PC-3 (cell line): ENCODE measurements around the gene CLASP1. TPM values are rescaled to one million over a fixed set of nuclear protein-coding genes. Genes with fewer than 3 reads are reported as not detected.

Experiments used
- ATAC-seq: fragments of 200-7000 bp; cut with Tn5 transposase; 2 replicates; pipeline ENCODE4 v1.9.1; 2020; ENCODE audit warnings: mild to moderate bottlenecking, moderate library complexity
- BruUV-seq: library from RNA; stranded (reverse); fragments of 400-500 nt; replicated peaks from 2 replicates; lab custom pipeline; 2021; lab: Mats Ljungman, UMichigan
- CTCF ChIA-PET: fragments of 300-600 bp; sonication (Branson Sonifier 250); formaldehyde crosslinking; loops from one replicate; lab custom pipeline; 2022; ENCODE audit warnings: antibody characterized with exemption; lab: Charles Lee
- POLR2A ChIA-PET: fragments of 300-600 bp; sonication (Branson Sonifier 250); formaldehyde crosslinking; loops from one replicate; lab custom pipeline; 2022; ENCODE audit warnings: antibody characterized with exemption; ENCODE audit not compliant: unreplicated experiment; lab: Charles Lee
- DNase-seq: peaks from one replicate; pipeline ENCODE4 v3.0.0-alpha.2; 2015
- H2AFZ ChIP-seq: fragments of 300-600 bp; sonication (generic); 2 replicates; pipeline ENCODE4 v1.6.0; 2016; ENCODE audit warnings: antibody characterized with exemption, low read length
- H3F3A ChIP-seq: fragments of 300-600 bp; sonication (generic); one replicate; pipeline ENCODE4 v1.6.0; 2017; ENCODE audit warnings: antibody characterized with exemption, low read length, control low read depth, mild to moderate bottlenecking; ENCODE audit not compliant: unreplicated experiment
- H3K27ac ChIP-seq: fragments of 300-600 bp; sonication (generic); 2 replicates; pipeline ENCODE4 v1.5.1; 2016; ENCODE audit warnings: mild to moderate bottlenecking, low read length
- H3K27me3 ChIP-seq: fragments of 300-600 bp; sonication (generic); 2 replicates; pipeline ENCODE4 v1.6.1; 2016; ENCODE audit warnings: low read length, mixed read lengths
- H3K36me3 ChIP-seq: fragments of 300-600 bp; sonication (generic); 2 replicates; pipeline ENCODE4 v1.6.1; 2016; ENCODE audit warnings: low read depth, mixed run types, low read length, mixed read lengths
- H3K4me1 ChIP-seq: fragments of 300-600 bp; sonication (generic); 2 replicates; pipeline ENCODE4 v1.5.1; 2016; ENCODE audit warnings: low read length; ENCODE audit not compliant: insufficient read depth
- H3K4me2 ChIP-seq: fragments of 300-600 bp; sonication (generic); 2 replicates; pipeline ENCODE4 v1.6.0; 2016; ENCODE audit warnings: low read length
- H3K4me3 ChIP-seq: fragments of 300-600 bp; sonication (generic); 2 replicates; pipeline ENCODE4 v1.5.1; 2016; ENCODE audit warnings: mild to moderate bottlenecking, low read length, mixed read lengths
- H3K79me2 ChIP-seq: fragments of 300-600 bp; sonication (generic); 2 replicates; pipeline ENCODE4 v1.6.1; 2017; ENCODE audit warnings: low read length, mixed read lengths
- H3K9ac ChIP-seq: fragments of 300-600 bp; sonication (generic); 2 replicates; pipeline ENCODE4 v1.6.0; 2016; ENCODE audit warnings: mild to moderate bottlenecking, low read length
- H3K9me2 ChIP-seq: fragments of 300-600 bp; sonication (generic); replicated peaks from 2 replicates; pipeline ENCODE4 v1.6.1; 2016; ENCODE audit warnings: mixed run types, low read length, mixed read lengths
- H3K9me3 ChIP-seq: fragments of 300-600 bp; sonication (generic); 2 replicates; pipeline ENCODE4 v1.6.1; 2016; ENCODE audit warnings: low read length, mixed read lengths
- H4K20me1 ChIP-seq: fragments of 300-600 bp; sonication (generic); 2 replicates; pipeline ENCODE4 v1.6.1; 2016; ENCODE audit warnings: low read length, mixed read lengths
- EZH2 ChIP-seq: fragments of 300-600 bp; sonication (generic); IDR thresholded peaks from one replicate; pipeline ENCODE4 v1.6.1; 2017; ENCODE audit warnings: antibody characterized with exemption, mild to moderate bottlenecking, low read length; ENCODE audit not compliant: unreplicated experiment
- EZH2phosphoT487 ChIP-seq: fragments of 300-600 bp; sonication (generic); IDR thresholded peaks from 2 replicates; pipeline ENCODE4 v1.6.1; 2018; ENCODE audit warnings: mild to moderate bottlenecking, antibody characterized with exemption, low read length, borderline replicate concordance
- intact Hi-C: fragments of 100-400 bp; cut with micrococcal nuclease; formaldehyde crosslinking; loops from 2 replicates; pipeline ENCODE4 v1.9.0; 2023
- total RNA-seq: library from RNA; depleted of rRNA; stranded (reverse); fragments of >200 nt; gene quantifications from 2 replicates; pipeline ENCODE4 v1.2.3, GENCODE V29; 2014
- TF ChIP-seq, protein P1 (sequence below): fragments of 300-600 bp; sonication (generic); conservative IDR thresholded peaks from 2 replicates; pipeline ENCODE4 v1.5.1; 2017; ENCODE audit warnings: antibody characterized with exemption, low read depth, mild to moderate bottlenecking, low read length

The CLASP1 gene
- total RNA-seq, 1 experiment from 2014 or later, result 24.3 TPM

- CTCF ChIA-PET, result no interaction called here
Observed at GRCh38 chr2:121638333-121638732, 10.9 kb downstream of the CLASP1 start.

DNA sequence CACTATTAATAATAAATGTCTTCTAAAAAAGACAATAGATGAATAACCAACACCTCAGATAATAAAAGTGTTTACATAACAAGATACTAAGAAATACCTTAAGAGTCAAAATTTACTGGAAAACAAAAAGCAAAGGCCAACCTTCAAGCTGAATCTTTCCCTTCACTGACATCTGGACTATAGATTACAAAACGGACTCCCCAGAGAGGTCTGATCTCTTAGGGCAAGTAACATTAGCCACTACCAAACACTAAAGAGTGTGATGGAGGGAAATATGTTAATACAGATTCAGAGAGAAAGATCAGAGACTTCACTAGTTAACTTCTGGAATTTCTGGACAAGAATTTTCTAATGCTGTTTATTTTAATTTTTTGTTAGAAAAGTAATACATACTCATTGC, 13.9 kb downstream of the CLASP1 start:
- no peak for ATAC-seq
- intact Hi-C loops, result no loop called here
- TF ChIP-seq EZH2 (no peak), EZH2phosphoT487 (no peak)
- TF ChIP-seq, protein P1, sequence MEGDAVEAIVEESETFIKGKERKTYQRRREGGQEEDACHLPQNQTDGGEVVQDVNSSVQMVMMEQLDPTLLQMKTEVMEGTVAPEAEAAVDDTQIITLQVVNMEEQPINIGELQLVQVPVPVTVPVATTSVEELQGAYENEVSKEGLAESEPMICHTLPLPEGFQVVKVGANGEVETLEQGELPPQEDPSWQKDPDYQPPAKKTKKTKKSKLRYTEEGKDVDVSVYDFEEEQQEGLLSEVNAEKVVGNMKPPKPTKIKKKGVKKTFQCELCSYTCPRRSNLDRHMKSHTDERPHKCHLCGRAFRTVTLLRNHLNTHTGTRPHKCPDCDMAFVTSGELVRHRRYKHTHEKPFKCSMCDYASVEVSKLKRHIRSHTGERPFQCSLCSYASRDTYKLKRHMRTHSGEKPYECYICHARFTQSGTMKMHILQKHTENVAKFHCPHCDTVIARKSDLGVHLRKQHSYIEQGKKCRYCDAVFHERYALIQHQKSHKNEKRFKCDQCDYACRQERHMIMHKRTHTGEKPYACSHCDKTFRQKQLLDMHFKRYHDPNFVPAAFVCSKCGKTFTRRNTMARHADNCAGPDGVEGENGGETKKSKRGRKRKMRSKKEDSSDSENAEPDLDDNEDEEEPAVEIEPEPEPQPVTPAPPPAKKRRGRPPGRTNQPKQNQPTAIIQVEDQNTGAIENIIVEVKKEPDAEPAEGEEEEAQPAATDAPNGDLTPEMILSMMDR, result no peak

More at GRCh38 chr2:121638333-121638732, 10.9 kb downstream of the CLASP1 start:
- no peak overlapping the region for H3K4me3 ChIP-seq
- no TSS peak for BruUV-seq
- peaks cover 11% of the 10 kb centered on the region for H3F3A ChIP-seq
- no peak overlapping the region for H2AFZ ChIP-seq
- no peak for ATAC-seq
- H3K4me1 ChIP-seq, result peaks cover 24% of the 10 kb centered on the region
- no peak overlapping the region for H3K4me2 ChIP-seq
- H3K36me3 ChIP-seq, result 0 out of 2 replicates have a peak, but pooled peaks cover 7% of the 10 kb centered on the region
- H3K27ac ChIP-seq, result no peak overlapping the region
- H3K27me3 ChIP-seq, result no peaks in the 10 kb centered on the region
- H3K9me3 ChIP-seq, result no peaks in the 10 kb centered on the region
- no peaks in the 10 kb centered on the region for H4K20me1 ChIP-seq
- DNase-seq, result no peak
- no peak overlapping the region for H3K9ac ChIP-seq
- intact Hi-C loops, result no loop called here
- POLR2A ChIA-PET, result no interaction called here
- TF ChIP-seq, protein P1, result no peak
- TF ChIP-seq EZH2 (no peak), EZH2phosphoT487 (no peak)
- peaks cover 83% of the 10 kb centered on the region for H3K79me2 ChIP-seq
- H3K9me2 ChIP-seq, result no peaks in the 10 kb centered on the region

More for the DNA sequence above, 13.9 kb downstream of the CLASP1 start:
- no TSS peak for BruUV-seq
- CTCF ChIA-PET, result interaction anchor here (0.7 kb wide), 1 partner anchor 104 kb away, joined by 5 read pairs; no protein-coding TSS in a partner anchor
- Histone ChIP-seq H3K79me2 (peaks cover 80% of the 10 kb centered on the region), H3K36me3 (0 out of 2 replicates have a peak, but pooled peaks cover 7% of the 10 kb centered on the region), H3K4me2 (peak overlapping the region; percentile 68), H3K27me3 (no peaks in the 10 kb centered on the region), H3K9ac (peak overlapping the region; percentile 75), H4K20me1 (no peaks in the 10 kb centered on the region), H3F3A (peaks cover 11% of the 10 kb centered on the region), H3K4me1 (peaks cover 27% of the 10 kb centered on the region), H2AFZ (no peak overlapping the region), H3K27ac (peak overlapping the region; percentile 97), H3K9me3 (no peaks in the 10 kb centered on the region), H3K9me2 (no peaks in the 10 kb centered on the region), H3K4me3 (no peak overlapping the region; the same call in 1 of the 2 replicates)
- POLR2A ChIA-PET, result interaction anchor here (0.6 kb wide), 1 partner anchor 104 kb away, joined by 4 read pairs; no protein-coding TSS in a partner anchor
- DNase-seq, result peak; percentile 15
